EL (cell line): ENCODE results near the gene MORN4.
A peak's percentile ranks its signal among the peaks of the same experiment; 100 is the strongest.
"Not testable (repeated sequence)": the region's sequence is repeated elsewhere in the genome, so short reads cannot be mapped to it uniquely, and the experiment has no call there.

ENCODE experiments used
- DNase-seq: peaks from one replicate; pipeline ENCODE4 v3.0.0-alpha.2; 2016

Gene MORN4

DNA sequence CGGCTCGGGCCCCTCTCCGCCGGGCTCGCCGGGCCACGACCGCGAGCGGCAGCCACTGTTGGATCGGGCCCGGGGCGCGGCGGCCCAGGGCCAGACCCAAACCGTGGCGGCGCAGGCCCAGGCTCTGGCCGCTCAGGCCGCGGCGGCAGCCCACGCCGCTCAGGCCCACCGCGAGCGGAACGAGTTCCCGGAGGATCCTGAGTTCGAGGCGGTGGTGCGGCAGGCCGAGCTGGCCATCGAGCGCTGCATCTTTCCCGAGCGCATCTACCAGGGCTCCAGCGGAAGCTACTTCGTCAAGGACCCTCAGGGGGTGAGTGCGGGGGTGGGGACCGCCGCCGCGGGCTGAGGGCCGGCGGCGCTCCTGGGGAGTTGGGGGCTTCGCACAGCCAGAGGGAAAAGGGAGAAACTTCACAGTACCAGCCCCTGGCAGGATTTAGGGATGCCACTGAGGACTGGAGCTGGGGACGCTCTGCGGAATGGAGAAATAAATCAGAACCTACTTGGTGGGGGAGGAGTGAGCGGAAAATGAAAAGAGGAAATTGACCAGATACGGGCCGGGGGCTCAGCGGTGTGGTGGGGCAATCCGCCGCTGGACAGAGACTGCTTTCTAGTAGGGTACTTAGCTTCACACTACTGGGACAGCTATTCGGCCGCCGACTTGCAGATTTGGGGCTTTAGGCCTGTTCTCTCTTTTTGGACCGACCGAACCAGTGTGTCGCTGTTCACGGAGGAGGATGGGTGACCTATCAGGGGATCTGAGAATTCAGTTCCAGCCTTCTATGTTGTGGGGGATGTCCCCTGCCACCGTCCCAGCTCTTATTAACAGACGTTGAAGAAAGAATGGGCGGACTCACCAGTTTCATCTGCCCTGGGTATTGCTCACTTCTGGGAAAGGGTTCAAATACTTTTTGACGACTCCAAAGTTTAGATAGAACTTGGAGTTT, 7.8 kb upstream of the MORN4 start:
- peak; percentile 53 for DNase-seq

DNA sequence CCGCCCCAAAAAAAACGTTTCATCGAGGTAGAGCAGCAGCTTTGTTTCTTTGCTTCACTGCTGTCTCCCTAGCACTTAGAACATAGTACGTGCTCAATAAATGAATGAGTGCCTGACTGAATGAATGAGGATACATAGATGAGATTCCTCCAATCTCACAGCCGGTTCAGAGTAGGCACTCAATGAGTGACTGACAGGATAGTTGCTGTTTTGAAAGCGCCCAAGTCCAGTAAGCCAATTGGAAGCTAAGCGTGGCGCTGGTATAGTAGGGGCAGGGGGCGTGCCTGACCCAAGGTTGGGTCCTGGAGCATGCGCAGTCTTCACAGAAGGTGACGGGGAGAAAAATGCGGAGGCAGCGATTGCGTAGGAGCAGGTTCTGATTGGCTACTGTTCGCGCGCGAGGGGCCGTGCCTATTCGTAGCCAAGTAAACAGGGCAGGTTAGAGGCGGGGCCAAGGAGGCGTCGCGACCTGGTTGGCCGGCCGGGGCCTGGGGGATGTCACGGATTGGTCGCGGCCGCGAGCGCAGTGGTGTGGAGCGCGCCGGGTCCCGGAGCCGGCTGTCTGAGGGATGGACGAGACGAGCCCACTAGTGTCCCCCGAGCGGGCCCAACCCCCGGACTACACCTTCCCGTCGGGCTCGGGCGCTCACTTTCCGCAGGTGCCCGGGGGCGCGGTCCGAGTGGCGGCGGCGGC, 7.0 kb upstream of the MORN4 start, which contains the start of gene PI4K2A:
Gene PI4K2A, plus strand, starts transcription at position 498 of the 694 bp plus-strand sequence. Its CDS starts 72 bp downstream, at position 570.
- peak; percentile 100 for DNase-seq

DNA sequence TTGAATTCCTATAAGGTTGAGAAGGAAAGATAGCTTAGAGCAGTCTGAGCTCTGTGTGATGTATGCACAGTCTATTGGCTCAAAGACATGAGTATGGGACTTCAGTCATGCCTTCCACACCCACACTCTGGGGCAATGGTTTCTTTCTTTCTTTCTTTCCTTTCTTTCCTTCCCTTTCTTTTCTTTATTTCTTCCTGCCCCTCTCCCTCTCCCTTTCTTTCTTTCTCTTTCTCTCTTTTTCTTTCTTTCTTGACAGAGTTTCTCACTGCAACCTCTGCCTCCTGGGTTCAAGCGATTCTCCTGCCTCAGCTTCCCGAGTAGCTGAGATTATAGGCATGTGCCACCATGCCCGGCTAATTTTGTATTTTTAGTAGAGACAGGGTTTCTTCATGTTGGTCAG, 5.8 kb upstream of the MORN4 start:
- not testable (repeated sequence) for DNase-seq

DNA sequence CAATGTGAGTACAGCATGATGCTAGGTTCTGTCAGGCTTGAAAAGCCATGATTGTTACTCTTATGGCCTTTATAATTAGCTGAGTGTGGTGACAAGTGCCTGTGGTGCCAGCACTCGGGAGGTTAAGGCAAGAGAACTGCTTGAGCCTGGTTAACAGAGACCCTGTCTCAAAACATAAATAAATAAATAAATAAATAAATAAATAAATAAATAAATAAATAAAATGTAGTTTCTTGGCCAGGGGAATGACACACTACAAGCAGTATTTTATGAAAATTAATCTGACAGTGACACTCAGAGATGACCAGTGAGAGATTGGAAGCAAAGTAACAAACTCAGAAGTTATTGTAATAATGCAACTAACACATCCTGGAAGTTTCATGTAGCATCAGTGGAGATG, 2.3 kb upstream of the MORN4 start:
- no peak for DNase-seq

DNA sequence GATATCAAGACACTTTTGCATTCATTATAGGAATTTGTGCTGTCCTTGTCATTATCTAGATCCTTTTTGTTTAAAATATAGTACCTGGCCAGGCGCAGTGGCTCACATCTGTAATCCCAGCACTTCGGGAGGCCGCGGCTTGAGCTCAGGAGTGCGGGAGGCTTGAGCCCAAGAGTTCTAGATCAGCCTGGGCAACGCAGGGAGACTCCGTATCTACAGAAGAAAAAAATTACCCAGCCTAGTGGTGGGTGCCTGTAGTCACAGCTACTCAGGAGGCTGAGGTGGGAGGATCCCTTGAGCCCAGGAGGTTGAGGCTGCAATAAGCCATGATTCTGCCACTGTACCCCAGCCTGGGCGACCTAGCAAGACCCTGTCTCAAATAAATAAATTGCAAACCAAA, 621 bp upstream of the MORN4 start:
- DNase-seq: peak; percentile 9

DNA sequence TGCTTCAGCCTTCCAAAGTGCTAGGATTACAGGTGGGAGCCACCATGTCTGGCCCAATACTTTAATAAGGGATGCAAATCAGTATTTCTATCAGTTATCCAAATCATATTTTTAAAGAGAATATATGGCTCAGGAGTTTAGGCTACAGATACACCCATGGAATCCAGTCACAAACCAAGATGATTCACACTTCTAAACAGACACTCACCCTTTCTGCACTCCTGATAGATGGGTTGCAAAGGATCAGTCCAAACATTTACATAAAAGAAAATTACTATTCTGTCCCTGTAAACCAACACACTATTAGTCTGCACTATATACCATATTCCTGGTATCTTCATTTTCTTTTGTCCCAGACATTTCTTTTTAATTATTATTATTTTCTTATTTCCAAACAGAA, 2.2 kb downstream of the MORN4 start:
- DNase-seq: no peak

DNA sequence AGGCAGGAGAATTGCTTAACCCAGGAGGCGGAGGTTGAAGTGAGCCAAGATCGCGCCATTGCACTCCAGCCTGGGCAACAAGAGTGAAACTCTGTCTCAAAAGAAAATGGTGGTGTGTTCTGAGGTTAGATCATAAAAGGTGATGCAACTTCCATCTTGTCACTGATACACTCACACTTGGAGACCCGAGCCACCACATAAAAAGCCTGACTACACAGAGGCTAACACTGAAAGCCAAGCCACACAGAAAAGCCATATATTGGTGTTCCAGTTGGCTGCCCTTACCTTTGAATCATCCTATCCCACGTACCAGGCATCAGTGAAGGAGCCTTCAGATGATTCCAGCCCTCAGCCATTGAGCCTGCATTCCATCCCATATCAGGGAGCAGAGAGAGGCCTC, 4.0 kb downstream of the MORN4 start:
- no peak for DNase-seq

DNA sequence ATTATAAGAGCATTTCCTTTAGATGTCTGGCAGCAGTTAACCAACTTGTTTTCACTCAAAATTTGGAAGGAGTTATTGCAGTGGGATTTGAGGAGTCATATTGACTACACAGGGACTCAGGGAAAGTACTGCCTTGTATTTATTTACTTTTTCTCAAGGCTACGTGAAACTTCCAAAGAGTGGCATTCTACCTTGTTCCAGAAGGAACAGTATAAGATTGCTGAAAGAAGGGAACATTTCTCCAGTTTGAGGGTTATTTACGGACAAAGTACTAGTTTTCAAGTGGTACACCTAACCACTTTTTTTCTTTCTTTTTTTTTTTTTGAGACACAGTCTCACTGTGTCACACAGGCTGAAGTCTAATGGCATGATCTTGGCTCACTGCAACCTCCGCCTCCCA, 5.1 kb downstream of the MORN4 start:
- DNase-seq: no peak

DNA sequence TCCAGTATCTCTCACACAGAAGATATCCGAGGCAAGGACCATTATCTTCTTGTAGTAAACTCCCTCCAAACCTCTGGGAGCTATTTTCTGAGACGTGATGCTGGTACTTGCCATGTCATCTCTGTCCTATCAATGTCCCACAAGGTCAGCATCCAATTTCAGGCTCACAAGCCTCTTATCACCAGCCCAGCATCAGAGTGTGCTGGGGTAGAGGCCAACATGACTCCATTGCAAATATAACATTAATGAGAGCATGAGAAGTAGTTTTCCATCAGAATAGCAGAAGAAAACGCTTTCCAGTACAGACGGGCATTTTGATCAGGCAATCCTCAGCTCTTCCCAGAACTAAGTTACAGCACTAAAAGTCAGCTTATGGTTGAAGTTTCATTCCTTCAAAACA, 5.6 kb downstream of the MORN4 start:
- no peak for DNase-seq

DNA sequence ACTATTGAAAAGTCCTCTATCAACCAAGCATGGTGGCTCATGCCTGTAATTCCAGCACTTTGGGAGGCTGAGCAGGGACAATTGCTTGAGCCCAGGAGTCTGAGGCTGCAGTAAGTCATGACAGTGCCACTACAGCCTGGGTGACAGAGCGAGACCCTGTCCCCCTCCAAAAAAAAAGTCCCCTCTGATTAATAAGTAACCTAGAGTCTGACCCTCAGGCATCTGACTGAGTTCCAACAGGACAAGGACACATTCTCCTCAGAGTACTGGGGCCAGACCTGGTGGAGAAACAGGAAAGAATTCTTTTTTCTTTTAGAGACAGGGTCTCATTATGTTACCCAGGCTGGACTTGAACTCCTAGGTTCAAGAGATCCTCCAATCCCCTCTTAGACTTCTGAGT, 10.0 kb downstream of the MORN4 start:
- DNase-seq: no peak

DNA sequence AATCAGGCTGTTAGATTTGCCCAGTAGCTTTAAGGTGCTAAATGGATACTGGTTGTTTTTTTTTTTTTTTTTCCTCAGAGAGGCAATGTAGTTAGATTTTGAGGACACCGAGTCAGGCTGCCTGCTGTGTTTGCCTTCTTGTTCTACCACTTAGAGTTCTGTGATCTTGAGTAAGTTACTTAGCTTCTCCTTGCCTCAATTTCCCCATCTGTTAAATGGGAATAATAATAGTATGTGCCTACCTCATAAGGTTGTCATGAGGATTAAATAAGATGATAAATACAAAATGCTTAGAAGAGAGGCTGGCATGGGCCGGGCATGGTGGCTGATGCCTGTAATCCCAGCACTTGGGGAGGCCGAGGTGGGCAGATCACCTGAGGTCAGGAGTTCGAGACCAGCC, 14.6 kb downstream of the MORN4 start:
- DNase-seq: no peak

DNA sequence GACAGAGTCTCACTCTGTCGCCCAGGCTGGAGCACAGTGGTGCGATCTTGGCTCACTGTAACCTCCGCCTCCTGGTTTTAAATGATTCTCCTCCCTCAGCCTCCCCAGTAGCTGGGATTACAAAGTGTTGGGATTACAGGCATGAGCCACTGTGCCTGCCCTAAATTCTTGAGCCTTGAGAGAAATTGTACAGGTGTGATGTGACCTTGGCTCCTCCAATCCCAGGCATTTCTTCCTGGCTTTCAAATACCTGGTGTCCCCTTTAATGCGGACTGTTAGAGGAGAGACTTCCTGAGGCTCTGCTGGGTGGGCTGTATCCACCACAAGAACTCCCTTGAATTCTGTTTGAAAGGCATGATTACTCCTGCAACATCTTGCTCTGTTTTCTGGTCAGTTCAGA, 15.0 kb downstream of the MORN4 start:
- DNase-seq: no peak

DNA sequence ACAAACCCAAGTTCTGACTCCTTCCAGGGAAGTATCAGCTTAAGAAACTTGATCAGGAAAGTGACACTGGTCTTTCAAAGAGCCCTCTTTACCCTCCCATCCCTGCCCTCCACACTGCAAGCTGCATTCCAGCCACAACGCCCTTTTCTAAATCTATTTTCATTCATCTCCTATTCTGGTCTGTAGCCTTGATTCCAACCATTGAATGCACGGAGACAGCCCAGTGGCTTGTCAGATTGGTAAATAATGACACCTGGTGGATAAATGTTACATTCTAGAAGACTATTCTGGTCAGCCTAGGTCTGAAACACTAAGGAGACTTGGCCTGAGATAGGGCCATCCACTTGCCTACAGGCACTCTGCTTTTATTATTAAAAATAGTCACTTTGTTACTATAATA, 20.9 kb downstream of the MORN4 start:
- peak; percentile 55 for DNase-seq

DNA sequence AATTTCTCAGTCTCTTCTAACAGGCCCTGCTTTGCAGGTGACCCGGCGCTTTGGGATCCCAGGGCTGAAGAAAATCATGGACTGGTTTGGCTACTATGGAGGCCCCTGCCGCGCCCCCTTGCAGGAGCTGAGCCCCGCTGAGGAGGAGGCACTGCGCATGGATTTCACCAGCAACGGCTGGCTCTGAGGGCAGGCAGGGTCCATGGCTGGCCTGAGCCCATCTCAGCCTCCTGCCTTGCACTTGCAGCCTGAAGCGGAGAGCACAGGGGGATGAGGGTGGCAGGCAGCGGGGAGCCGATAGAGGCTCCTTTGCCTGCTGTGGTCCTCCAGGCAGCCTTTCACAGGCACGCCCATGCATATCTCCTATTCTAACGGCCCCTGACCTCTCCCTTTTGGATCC, 21.8 kb downstream of the MORN4 start:
- DNase-seq: no peak

DNA sequence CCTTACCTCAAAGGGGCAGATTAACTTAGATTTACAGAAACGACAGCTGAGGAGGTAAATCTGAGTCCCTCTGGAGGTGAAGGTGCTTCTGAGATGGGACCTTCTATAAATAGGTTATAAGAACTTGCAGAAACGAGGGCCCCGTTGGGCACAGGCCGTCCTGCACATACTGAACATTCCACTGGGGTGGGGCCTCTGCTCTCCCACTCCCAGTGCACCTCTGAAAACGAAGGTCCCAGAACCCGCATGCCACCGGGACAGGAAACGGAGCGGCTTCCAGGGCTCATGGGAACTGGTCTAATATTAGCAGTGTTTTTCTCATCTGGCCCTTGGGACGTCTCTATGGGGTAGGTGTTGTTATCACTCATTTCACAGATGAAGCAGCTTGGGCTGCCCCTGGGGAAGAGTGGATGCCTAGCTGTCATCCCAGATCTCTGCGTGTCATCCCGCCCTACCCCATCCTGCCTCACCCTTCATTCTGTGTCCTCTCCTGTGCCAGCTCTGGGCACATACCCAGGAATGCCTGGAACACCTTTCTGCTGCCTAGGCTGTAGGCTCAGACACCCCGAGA, 24.2 kb downstream of the MORN4 start:
- DNase-seq: no peak

DNA sequence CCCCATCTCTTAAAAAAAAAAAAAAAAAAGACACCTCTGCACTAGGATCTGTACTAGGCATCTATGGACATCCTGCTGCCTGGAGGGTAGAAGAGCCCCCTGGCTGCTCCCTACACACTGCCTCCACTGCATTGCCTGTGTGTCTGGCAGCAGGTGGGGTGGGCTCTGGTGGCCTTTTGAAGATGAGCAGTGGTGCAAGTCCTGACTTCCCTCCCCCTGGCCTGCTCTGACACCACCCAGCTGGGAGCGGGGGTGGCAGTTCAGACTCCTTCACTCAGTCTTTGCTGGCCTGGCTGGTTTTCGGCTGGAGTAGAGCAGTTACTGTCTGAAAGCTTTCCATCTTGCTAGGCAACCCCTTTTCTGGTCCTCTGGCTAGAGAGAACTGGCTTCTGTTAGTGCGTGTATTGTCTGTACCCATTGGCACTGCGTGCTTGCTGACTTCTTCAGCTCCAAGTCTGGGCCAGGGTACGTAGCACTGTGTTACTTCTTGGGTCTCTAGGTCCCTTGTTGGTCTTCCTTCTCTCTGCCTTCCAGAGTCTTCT, 26.1 kb downstream of the MORN4 start:
- DNase-seq: no peak

DNA sequence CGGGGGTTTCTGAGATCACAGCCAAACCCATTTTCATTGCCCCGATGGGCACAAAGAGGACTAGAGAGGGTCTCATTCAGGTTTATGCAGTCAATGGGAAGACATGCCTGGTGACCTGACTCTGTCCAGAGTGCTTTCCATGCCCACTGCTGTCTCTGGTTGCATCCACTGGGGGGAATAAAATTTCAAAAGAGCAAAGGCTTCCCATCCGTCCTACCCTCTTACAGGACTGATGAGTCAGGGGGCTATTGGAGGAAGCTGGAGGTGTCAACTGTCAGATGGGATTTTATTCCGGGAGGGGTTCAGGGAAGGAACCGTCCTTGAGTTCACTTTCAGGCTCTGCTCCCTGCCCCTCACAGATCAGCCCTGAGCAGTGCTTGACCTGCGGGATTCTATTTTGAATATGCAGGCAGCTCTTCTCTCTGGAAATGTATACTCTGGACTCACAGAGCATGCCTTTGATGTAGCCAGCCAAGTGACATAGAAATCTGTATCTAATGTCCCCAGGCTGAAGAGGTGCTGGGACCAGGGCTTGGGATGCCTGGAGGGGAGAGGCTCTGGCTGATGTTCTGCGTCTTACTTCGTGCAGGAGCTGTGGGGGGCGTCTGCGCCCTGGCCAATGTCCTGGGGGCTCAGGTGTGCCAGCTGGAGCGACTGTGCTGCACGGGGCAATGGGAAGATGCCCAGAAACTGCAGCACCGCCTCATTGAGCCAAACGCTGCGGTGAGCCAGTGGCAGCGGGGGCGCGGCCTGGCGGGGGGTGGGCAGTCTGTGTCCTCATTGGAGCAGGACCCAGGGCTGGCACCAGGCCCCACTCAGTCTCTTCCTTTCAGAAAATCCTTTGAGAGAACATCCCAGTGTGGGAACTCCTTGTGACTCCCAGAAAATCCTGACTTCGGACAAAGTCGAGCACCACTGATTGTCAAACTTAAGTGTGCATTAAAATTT, 31.8 kb downstream of the MORN4 start:
- DNase-seq: no peak

DNA sequence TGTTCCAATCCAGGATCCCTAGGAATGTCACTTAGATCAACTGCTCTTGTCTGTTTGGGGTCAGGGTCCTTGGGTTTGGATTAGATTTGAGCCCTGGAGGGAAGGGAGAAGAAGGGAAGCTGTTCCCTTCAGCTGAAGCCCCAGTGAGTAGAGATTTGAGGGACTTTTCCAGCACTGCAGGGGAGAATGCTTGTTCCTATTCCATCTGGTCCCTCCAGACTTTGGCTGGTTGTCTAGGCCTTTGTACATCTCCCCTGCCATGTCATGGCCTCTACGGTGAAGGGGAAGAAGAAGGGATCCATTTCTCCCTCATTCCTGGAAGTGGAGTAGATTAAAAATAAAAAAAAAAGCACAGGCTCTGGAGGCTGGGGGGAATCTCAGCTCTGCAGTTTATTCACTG, 32.7 kb downstream of the MORN4 start:
- DNase-seq: no peak

DNA sequence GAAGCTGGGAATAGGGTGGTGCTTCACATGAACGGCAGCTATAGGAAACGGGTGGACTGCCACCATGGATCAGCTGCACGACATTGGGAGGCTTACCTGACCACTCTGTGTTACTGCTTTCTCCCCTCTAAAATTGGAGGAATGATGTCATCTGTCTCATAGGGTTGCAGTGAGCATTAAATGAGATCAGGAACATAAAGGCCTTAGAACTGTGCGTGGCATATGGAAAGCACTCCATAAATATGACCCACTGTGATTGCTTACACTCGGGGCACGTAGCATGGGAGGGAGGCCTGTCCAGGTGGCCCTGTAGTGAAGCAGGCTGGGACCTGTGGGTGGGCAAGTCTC, 34.1 kb downstream of the MORN4 start:
- no peak for DNase-seq

DNA sequence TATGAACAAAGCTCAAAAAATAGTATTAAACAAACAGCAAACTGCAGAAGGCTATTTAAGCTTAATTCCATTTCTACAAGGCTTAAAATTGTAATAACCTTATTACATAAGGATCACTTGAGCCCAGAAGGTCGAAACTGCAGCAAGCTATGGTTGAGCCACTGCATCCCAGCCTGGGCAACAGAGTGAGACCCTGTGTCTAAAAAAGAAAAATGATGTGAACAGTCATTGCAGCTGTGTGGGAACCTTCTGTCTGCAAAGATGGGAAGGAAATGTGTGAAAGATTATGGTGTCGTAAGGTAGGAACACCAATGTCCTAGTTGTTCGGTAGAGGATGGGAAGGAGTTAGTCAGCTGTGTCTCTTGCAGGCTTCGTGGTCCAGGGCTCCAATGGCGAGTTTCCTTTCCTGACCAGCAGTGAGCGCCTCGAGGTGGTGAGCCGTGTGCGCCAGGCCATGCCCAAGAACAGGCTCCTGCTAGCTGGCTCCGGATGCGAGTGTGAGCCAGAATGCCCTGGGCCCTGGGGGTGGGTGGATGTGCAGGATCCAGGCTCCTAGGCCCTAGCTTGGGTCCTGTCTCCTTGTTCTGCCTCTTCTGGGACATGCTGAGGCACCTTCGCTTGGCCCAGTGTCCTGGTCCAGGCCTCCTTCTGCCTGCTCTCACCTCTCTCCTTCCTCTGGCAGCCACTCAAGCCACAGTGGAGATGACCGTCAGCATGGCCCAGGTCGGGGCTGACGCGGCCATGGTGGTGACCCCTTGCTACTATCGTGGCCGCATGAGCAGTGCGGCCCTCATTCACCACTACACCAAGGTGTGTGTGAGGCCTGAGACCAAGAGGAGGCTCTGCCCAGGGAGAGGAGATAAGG, 34.7 kb downstream of the MORN4 start:
- DNase-seq: no peak

DNA sequence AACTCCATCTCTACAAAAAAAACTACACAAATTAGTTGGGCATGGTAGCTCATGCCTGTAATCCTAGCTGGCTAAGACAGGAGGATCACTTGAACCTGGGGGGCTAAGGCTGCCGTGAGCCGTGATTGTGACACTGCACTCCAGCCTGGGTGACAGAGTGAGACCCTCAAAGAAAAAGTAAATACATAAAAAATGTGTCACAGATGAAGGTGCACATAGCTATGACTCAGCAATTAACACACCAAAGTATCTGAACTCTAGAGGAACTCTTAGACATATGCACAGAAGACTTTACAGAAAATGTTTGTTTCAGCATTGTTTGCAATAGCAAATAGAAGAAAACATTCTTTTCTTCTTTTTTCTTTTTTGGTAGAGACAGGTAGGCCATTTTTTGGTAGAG, 35.5 kb downstream of the MORN4 start:
- no peak for DNase-seq
